Measurements from ENCODE around the gene TIMP2.
A peak's percentile ranks its signal among the peaks of the same experiment; 100 is the strongest.

DNA sequence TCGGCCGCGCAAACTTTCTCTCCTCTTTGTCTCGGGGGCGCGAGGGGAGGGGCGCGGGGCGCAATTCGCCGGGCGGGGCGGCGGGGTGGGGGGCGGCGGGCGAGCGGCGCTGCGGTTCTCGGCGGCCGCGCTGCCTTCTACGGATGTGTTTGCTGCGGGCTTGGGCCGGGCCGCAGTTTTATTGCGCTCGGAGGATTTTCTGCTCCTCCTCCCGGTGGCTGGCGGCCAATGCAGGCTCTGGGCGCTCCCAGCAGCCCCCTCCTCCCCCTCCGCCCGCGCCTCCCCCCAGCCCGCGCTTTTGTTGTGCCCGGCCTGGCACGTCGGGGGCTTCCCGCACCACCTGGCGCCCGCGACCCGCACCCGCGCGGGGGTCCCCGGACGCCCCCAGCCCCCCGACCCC lies at the start of gene TIMP2:
- TF ChIP-seq MYC (IDR thresholded peaks at IDR 0.05; ENCODE audit: low read depth, low read length) (no peak), EZH2 (IDR thresholded peaks at IDR 0.05; ENCODE audit: borderline replicate concordance, low read depth, low read length, severe bottlenecking) (no peak), POLR2A (IDR thresholded peaks at IDR 0.05; ENCODE audit: low read depth, low read length) (peak; percentile 83), POLR2AphosphoS5 (IDR thresholded peaks at IDR 0.05; ENCODE audit: insufficient read depth, low read depth, low read length) (peak; percentile 81)
- TF ChIP-seq, protein P1, sequence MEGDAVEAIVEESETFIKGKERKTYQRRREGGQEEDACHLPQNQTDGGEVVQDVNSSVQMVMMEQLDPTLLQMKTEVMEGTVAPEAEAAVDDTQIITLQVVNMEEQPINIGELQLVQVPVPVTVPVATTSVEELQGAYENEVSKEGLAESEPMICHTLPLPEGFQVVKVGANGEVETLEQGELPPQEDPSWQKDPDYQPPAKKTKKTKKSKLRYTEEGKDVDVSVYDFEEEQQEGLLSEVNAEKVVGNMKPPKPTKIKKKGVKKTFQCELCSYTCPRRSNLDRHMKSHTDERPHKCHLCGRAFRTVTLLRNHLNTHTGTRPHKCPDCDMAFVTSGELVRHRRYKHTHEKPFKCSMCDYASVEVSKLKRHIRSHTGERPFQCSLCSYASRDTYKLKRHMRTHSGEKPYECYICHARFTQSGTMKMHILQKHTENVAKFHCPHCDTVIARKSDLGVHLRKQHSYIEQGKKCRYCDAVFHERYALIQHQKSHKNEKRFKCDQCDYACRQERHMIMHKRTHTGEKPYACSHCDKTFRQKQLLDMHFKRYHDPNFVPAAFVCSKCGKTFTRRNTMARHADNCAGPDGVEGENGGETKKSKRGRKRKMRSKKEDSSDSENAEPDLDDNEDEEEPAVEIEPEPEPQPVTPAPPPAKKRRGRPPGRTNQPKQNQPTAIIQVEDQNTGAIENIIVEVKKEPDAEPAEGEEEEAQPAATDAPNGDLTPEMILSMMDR (IDR thresholded peaks at IDR 0.05; ENCODE audit: extremely low read depth in 1 of 2, insufficient read depth in 1 of 2, low read depth in 1 of 2, low read length in 2 of 2) = peak in 1 of 2 donors; percentile 20
- TF ChIP-seq, protein P2, sequence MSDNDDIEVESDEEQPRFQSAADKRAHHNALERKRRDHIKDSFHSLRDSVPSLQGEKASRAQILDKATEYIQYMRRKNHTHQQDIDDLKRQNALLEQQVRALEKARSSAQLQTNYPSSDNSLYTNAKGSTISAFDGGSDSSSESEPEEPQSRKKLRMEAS (IDR thresholded peaks at IDR 0.05; ENCODE audit: insufficient read depth, insufficient read length) = no peak
